DMS 273 (cell line): ENCODE measurements around the gene FRMD5.
A peak's percentile ranks its signal among the peaks of the same experiment; 100 is the strongest.

Source experiments
- DNase-seq: peaks from one replicate; lab custom pipeline; 2025; ENCODE audit not compliant: unreplicated experiment; lab: John Stamatoyannopoulos, UW

The FRMD5 gene

DNA sequence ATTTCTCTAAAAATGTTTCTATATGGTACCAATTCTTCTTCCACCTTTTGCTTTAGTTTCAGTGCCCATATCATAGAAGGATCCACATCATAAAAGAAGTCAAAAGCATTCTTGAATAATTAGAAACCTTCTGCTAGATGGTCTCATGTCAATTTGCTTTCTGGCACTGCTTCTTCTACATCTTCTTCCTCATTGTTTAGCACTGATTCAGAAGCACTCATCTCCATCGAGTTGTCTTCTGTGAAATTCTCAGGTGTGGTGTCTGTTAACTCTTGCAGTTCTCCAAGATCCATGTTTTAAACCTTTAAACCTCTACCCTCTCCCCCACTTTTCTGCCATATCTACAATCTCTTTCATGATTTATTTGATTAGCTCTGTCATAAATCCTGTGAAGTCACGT lies 213.5 kb downstream of the FRMD5 start:
- DNase-seq = no peak

DNA sequence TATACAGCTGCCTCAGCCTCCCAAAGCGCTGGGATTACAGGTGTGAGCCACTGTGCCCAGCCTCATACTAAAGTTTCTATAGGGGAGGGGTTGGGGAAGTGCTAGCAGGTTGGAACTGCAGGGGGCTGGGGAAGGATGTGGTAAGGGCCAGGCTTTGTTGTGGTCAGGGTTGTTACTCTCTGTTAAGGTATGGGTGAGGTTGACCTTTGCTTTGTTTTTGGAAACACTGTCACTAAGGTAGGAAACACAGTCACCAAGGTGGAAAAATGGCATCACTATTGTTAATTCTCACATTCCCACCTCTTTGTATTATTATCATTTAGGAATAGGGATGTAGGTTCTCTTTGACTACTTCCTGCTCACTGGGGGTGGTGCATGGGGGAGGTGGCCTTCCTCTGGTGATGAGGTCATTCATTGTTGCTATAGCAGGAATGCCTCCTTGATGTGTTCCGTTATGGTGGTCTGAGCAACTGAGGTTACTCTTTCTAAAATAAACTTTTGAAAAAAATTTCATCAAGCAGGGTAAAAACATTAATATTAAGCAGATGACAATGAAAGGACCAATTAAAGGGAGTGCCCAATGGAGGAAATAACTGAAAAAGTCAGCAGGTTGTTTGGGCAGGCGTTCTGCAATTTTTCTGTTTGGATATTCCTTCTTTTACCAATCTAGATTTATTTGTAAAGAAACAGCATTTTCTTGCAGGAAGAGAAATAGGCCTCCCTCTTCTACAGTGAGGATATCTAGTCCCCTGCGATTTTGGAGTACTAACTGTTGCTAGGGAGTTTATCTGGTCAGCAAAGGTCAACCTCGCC lies 217.8 kb downstream of the FRMD5 start:
- DNase-seq = no peak

DNA sequence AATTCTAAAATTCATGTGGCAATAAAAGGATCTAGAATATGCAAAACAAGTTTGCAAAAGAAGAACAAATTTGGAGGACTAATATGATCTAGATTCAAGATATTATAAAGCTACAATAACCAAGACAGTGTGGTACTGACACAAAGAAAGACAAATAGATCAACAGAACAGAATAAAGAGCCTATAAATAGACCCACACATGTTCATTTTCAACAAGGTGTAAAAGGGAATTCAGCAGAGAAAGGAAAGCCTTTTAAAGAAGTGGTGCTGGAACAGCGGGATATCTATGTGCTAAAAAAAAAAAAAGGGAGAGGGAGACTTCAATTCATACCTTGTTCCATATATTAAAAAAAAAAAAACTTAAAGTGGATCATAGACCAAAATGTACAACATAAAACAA lies 219.3 kb downstream of the FRMD5 start:
- no peak for DNase-seq

DNA sequence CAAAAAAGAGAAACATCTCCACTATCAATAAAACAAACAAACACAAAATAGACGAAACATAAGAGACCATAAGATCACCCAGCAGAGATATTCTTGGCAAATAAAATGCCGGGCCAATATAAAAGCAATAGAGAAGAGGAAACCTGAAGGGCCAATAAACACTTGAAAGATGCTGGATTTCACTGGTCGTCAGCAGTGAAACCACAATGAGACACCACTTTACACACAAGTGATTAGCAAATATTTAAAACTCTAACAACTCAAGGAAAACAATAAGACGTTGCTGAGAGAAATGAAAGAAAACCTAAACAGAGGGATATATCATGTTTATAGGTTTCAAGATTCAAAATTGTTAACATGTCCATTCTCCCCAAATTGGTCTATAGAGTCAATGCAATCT lies 219.7 kb downstream of the FRMD5 start:
- DNase-seq = no peak

DNA sequence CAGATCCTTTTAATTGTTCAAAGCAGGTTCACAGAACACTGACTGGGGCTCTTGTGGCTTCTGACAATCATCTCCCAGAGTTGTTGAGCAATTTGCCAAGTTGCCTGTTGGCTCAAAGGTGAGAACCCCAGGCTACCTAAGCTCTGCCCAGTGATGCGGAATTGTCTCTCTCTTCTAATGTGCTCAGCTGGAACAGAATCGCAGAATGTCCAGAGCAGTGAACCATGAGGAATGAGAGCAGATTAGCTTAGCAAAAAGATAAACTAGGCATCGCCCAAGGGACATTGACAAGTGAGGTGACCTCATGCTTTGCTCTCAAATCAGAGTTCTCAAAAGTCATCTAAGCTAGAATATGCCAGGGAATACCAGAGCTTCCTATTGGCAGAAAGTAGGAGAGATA lies 220.2 kb downstream of the FRMD5 start:
- DNase-seq = no peak

DNA sequence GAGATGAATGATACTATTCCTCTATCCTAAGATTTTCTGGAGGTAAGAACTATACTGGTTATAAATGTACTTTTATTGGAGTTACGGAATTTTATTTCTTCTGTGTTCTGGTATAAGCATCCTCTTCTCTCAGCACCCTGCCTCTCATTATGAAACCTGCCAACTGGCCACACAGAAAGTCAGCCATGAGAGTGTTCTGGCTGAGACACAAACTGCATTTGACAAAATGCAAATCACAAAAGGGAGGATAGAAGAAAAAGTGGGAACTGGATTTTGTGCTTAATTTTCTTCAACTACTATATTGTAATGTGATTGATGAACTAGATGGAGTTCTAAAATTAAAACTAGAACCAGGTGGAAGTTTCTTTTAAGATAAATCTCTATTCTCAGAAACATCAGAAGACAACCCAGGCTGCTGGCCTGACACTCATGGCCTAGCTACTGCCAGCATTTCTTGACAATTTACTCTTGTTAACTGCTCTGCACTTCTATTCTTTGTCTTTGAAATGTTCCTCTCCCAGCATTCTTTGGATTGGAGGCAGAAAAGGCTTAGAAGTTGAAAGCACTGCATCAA lies 225.2 kb downstream of the FRMD5 start:
- DNase-seq = no peak

DNA sequence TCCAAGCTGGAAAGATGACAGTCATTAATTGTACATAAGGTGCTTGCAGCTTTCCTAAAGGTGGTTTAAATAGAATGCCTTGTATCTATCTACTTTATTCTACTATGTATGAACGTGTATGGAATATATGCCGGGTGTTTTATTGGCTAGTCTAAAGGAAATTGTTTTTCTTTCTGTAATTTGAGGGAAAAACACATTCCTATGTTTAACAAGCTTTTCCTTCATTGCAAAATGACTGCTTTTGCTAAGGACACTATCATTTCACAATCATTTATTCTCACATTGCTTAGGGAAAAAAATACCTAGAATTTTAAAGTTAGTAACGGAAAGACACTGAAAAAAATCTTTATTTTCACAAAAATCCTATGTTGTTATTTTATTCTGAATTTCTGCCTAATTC lies 226.5 kb downstream of the FRMD5 start:
- DNase-seq = no peak

DNA sequence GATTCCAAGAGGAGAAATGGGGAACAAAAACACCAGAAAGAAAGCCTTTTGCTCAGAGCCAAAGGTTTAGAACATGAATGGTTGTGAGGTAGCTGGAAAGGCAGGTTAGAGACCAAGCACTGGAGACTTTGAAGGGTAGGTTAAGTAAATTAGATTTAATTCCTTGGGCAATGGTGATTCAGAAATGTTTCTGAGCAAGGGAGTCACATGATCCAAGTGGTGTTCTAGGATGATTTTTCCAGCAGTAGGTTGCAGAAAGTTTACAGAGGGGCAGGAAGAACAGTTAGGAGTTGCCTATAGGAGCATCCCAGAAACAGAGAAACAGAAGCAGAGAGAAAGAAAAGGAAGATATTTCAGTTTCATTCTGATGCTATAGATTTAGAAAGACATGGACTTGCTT lies 228.4 kb downstream of the FRMD5 start:
- no peak for DNase-seq

DNA sequence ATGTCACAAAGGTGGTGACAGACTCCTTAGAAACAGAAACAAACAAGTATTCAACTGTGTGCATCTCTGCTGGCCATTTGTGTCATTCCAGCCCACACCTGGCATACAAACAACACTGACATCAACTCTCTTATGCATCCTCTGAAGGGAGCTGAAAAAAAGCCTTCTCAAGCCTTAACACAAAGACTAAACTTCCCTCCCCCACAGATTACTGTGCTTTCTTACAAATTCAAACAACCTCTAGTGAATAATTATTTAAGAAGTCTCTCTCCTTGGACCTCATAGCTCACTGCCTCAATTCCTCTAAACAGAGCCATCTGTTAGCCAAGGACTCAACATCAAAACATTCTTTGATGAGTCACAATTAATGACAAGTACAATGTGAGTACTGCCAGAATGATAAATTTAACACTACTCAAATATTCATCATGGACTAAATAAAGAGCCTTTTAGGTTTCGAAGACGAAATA lies 236.2 kb downstream of the FRMD5 start:
- peak; percentile 60 for DNase-seq

DNA sequence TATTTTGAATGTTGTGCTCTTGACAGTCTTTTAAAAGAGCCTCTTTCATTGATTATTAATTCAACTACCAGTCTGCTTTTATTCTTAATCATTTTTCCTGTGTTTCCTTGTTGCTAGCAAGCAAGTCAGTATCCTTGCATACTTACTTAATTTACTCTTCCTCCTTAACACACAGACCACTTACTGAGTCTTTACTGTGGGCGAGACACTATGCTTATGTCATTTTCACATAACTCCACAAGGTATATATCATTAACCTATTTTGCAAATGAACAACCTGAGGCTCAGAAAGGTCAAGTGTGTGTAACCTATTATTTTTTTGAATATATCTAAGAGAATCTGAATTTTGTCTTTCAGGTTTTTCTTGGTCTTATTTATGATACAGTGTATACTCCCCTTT lies 237.3 kb downstream of the FRMD5 start:
- no peak for DNase-seq

DNA sequence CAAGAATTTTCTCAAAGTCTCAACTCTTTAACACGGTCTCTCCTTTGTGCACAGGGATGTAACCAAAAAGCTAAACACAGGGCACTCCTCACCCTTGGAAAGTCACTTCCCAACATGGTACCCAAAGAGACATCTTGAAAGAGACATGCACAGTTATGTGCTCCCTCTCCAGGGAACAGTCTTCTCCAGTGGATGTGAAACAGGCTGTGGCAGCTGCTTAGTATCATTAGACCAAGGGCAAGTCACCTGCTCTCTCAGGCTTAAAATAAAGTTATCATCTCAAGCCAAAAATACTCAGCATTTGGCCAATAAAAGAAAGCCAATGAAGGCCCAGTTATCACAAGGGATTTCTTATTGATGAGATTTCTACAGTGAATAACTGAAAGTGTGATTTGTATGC lies 239.9 kb downstream of the FRMD5 start:
- peak; percentile 2 for DNase-seq

DNA sequence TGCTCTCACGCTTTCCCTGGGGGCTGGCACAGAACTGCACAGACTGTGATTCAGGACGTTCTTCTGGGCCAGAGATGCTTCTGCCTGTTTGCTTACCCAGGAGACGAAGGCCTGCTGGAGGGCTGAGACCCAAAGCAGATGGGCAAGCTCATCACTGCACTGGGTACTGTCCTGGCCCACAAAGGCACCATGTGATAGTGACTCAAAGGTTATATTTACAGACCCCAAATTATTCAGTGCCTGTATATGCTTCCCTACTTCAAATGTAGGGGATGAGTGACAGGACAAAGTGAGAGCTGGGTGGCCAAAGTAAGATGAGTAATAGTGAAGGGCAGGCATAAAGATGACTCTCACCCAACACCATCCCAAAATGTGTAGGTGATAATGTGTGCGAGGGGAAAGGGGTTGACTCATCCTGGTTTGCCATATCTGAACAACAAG lies 240.9 kb downstream of the FRMD5 start:
- DNase-seq = no peak

DNA sequence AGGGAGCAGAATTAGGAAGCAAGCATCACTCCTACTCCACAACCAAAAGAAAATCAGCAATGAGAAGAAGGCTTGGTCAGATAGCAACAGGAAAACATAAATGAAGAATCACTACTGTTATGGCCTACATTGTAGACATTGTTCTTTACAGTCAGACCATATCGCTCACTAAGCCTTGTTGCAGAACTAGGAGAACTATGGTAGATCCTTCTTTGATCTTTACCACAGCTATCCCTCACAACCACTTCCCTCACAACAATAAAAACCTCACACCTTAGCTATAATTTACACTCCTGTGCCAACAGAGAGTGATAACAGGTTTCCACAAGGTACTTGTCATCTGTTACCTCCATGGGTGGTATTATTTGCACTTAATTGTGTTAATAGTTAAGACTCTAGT lies 241.7 kb downstream of the FRMD5 start:
- DNase-seq = no peak

DNA sequence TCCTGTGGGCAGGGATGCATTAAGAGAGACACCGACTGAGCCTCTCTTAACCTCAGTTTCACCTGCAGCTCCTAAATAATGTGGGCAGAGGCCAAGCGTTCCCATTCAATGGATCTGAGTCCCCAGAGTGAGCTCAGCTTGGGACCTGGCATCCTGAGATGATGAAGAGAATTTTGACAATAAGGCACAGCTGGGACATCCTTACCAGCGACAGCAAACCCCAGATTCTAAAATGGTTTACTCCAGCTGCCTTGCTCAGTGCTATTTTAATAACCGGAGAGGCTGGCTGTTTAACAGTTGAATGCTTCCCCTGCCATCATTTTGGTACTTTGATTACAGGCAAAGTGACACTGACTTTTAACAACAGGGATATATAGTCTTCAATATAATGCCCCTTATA lies 244.5 kb downstream of the FRMD5 start:
- DNase-seq = no peak

DNA sequence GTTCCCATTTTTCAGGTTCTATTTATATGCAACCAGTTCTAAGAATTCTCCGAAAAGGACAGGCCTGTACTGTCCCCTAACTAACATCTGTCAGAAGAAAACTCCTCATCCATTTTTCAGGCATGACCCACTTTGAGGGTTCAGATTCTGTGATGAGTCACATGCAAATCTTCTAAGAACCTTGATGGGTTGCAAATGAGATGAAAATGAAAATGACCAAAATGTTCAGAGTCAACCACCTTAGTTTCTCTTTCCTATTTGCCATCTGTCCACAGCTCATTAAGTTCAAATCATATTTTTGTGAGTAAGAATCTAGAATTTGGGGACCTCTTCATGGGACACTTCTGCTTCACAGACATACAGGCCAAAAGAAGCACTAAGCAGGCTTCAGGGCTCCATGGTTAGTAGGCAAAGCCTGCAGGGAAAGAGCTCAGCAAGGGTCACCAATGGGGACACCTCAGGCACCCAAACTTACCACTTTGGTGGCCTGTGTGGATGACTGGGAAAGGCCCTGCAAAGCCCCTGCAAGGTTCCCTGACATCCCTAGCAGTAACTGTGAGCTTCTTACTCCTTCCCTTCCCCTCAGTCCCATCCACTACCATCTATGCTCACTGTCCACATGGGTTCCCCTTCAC lies 246.3 kb downstream of the FRMD5 start:
- DNase-seq = peak; percentile 2

DNA sequence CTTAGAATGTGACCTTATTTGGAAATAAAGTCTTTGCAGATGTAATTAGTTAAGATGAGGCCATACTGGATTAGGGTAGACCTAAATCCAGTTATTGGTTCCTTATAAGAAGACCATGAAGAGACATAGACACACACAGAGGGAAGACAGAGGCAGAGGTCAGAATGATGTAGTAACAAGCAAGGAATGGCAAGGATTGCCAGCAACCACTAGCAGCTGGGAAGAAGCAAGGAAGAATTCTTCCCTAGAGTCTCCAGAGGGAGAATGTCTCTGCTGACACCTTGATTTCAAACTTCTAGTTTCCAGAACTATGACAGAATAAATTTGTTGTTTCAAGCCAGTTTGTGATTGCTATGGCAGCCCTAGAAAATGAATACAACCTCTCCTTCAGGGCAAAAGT lies 251.6 kb downstream of the FRMD5 start:
- no peak for DNase-seq

DNA sequence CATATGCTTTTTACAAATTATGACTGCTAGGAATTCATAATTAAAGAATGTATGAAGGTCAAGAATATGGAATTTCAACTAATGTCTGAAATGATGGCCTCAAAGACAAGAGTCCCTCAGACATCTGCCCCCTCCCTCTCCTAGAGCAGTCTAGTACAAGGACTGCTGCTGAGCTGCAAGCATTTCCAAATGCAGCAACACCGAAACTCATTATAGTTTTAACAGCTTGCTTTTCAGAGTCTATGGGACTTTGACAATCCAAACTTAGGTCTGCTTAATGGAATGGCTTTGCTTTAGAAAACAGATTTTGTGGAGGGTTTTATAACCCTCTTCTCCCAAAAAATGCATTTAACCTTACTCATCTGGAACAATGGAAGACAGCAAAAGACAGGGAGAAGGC lies 252.9 kb downstream of the FRMD5 start:
- DNase-seq = no peak

DNA sequence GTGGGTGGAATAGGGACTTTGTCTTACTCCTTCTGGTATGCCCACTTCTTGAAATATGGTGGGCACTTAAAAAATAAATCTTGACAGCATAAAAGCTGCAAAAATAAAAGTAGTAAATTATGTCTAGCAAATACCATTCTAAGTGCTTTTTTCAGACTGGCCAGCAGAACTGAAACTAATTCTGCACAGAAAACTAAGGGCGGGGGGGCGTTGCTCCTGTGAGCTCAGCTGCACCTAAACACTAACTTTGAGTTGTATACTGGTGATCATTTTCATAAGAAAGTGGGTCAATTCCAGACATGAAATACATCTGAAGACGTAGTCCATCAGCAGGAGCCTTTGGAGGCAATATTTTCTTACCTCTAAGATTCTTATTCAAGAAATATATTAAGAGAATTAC lies 253.5 kb downstream of the FRMD5 start:
- DNase-seq = no peak

DNA sequence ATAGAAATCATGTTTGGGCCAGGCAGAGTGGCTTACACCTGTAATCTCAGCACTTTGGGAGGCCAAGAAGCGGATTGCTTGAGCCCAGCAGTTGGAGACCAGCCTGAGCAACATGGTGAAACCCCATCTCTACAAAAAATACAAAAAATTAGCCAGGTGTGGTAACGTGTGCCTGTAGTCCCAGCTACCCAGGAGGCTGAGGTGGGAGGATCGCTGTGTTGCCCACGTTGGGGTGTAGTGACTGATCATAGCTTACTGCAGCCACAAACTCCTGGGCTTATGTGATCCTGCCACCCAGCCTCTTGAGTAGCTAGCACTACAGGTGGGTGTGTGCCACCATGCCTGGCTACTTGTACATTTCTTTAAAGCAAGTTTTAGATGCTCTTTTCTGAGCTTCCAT lies 254.0 kb downstream of the FRMD5 start:
- no peak for DNase-seq

DNA sequence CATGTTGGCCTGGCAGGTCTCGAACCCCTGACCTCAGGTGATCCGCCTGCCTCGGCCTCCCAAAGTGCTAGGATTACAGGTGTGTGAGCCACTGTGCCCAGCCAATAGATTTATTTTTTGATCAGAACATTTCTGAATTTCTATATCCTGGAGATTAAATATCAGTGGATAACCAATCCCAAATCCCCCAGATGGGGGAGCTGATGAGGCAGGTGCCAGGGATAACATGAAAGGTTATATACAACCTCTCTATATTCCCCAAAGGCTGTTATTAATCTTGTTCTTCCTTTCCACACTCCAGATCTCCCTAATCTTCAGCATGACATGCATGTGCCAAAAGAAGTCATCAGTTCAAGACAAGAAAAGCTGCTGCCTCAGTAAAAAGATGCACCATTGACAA lies 256.0 kb downstream of the FRMD5 start:
- DNase-seq = peak; percentile 56

DNA sequence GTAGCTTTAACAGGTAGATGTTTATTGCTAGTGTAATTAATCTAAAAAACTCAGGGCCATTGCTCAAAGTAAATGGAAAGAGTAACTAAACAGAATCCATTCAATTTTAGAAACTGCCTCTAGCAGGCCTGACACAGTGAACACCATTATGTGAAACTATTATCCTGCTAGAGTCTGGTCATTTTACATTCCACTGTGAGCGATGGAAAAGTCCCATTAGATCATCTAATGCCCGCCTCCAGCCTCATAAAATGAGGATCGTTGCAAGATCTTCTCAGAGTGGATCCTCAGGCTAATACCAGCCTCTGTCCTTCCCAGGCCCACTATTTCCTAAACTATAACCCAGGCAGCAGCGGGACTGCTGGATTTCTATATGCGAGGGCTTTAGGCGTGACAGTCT lies 260.6 kb downstream of the FRMD5 start:
- no peak for DNase-seq

DNA sequence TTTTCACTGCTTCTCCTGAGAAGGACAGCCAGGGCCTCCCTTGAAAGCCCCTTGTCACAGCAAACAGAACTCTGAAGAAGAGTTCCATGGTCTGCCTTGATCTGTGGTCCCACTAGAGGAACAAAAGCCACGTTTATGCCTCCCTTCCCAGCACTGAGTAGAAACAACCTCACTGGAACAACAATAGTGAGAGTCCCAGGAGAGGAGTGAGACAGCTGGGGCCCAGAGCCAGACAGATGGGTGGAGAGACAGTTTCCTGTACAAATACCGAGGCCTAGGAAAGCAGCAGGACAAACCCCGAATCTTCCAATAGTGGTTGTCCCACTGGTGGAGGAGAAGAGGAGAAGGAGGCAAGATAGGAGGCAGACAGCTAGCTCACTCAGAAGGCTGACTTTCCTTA lies 262.2 kb downstream of the FRMD5 start:
- peak; percentile 76 for DNase-seq
